ENCODE measurements around the gene PHTF2.
A peak's percentile ranks its signal among the peaks of the same experiment; 100 is the strongest.

PHTF2 gene

DNA sequence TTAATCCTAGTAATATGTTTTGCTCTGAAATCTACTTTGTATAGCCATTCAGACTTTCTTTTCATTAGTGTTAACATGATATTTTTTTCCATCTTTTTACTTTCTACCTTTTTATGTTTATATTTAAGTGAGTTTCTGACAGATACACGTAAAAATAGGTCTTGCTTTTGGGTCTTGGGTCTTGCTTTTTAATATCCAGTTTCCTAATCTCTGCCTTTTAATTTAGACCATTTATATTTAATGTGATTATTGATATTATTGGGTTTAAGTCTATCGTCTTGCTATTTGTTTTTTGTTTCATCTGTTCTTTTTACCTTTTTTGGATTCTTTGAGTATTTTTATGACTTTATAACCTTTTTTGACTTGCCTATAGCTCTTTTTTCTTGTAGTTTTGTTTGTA is 7.9 kb downstream of the PHTF2 start:
- H3K4me1 Mint-ChIP-seq: peaks cover 47% of the 10 kb centered on the region

DNA sequence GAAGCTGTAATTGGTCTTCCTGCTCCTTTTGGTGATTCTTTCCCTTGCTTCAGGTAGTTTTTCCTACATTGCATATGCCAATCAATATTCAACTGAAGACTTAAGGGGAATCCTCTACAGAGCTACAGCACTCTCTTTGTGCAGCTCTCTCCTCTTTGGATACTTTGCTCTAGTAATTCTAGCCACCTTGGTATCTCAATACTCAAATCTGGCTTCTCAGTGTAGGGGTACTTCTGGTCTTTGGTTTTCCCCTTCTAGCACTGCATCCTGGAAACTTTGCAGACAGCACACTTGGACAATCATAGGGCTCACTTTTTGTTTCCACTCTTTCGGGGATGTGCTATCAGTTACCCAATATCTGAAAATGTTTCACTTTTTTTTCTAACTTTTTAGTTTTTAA is 9.9 kb downstream of the PHTF2 start:
- Mint-ChIP-seq H3K36me3 (peaks cover 45% of the 10 kb centered on the region), H3K27me3 (no peaks in the 10 kb centered on the region), H3K4me3 (no peak overlapping the region), H3K4me1 (peaks cover 45% of the 10 kb centered on the region), H3K27ac (no peak overlapping the region), H3K9me3 (peaks cover 13% of the 10 kb centered on the region)
- peak; percentile 39 for ATAC-seq

More for the DNA sequence above, 7.9 kb downstream of the PHTF2 start:
- Mint-ChIP-seq H3K4me3 (no peak overlapping the region), H3K36me3 (peaks cover 45% of the 10 kb centered on the region), H3K27me3 (no peaks in the 10 kb centered on the region), H3K27ac (no peak overlapping the region), H3K9me3 (peaks cover 13% of the 10 kb centered on the region)
- no peak for ATAC-seq

DNA sequence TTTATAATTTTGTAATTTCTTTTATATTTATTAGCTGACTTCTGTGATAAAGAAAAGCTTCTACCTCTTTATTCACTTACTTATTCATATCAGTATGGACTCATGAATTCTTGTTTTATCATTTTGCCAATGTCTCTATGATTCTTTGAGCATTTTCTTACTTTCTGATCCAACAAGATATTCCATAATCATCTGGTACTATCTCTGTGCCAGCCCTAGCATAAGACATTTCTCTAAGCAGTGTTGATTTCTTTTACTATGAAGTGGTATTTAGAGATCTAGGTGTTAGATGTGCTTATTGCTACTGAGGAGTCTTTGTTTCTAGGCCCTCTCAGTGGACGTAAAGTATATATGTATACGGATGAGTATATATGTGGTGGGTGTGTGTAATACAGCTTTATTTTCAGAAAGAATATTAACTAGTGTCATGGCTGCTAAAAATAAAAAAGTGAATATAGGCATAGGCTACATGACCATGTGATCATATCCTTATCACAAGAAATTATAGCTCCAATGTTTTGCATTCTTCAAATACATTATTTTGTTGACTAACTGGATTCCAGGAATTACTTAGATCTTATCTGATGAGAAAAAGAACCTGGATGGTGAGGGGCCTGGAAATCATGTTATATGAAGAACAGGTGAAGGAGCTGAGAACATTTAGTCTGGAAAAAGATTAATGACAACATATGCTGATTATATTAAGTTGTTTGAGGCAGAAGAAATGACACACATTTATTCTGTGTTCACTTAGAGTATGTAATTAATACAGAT is 13.1 kb downstream of the PHTF2 start:
- ATAC-seq: no peak
- Mint-ChIP-seq H3K27ac (no peak overlapping the region), H3K4me3 (no peak overlapping the region), H3K36me3 (peaks cover 26% of the 10 kb centered on the region), H3K4me1 (peaks cover 46% of the 10 kb centered on the region), H3K9me3 (peaks cover 11% of the 10 kb centered on the region), H3K27me3 (no peaks in the 10 kb centered on the region)

DNA sequence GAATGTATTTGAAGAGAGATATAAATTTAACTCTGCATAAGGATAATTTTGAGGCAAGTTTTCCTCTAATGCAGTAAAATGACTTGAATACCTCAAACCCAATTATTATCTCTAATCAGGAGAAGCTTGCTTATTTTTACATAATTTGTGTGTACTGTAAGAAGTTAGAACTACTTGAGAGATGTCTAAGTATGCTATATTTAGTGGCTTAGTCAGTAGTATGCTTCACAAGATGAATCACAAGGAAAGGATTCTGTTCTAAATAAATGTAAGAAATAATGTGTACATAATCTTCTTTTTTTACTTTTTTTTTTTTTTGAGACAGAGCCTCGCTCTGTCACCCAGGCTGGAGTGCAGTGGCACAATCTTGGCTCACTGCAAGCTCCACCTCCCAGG is 13.7 kb downstream of the PHTF2 start:
- no peak overlapping the region for H3K4me3 Mint-ChIP-seq
- H3K4me1 Mint-ChIP-seq: peaks cover 52% of the 10 kb centered on the region
- no peak for ATAC-seq
- peak overlapping the region; percentile 26 for H3K27ac Mint-ChIP-seq
- H3K27me3 Mint-ChIP-seq: no peaks in the 10 kb centered on the region
- H3K9me3 Mint-ChIP-seq: peaks cover 14% of the 10 kb centered on the region
- H3K36me3 Mint-ChIP-seq: peaks cover 27% of the 10 kb centered on the region

DNA sequence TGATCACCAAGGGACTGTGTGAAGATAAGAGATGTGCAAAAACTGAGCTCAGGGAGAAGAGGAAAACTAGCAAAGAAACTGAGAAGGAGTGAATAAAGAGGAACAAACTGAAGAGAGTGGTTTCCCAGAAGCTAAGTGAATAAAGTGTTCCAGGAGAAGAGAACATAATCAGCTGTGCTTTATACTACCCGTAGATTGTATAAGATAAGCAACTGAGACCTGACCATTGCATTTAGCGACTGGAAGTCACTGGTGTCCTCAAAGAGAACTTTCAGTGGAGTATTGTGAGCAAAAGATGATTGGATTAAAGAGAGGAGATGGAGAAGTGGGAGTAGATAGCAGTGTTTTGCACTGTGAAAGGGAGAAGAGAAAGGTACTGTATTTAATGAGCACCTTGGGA is 14.6 kb downstream of the PHTF2 start:
- peaks cover 52% of the 10 kb centered on the region for H3K4me1 Mint-ChIP-seq
- ATAC-seq: no peak
- H3K27ac Mint-ChIP-seq: peak overlapping the region; percentile 26
- peaks cover 27% of the 10 kb centered on the region for H3K36me3 Mint-ChIP-seq
- no peaks in the 10 kb centered on the region for H3K27me3 Mint-ChIP-seq
- H3K4me3 Mint-ChIP-seq: peak overlapping the region; percentile 3
- peaks cover 12% of the 10 kb centered on the region for H3K9me3 Mint-ChIP-seq

DNA sequence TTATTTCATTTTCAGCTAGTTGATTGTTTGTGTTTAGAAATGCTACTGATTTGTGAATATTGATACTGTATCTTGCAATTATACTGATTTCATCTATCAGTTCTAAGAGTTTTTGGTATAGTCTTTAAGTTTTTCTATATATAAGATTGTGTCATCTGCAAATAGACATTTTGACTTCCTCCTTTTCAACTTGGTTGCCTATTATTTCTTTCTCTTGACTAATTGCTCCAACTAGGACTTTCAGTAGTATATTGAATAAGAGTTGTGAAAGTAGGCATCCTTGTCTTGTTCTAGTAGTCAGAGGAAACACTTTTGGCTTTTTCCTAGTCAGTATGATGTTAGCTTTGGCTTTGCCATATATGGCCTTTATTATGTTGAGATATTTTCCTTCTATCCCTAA is 20.4 kb downstream of the PHTF2 start:
- peaks cover 38% of the 10 kb centered on the region for H3K9me3 Mint-ChIP-seq
- no peak for ATAC-seq
- H3K27me3 Mint-ChIP-seq: no peaks in the 10 kb centered on the region
- no peak overlapping the region for H3K27ac Mint-ChIP-seq
- H3K4me1 Mint-ChIP-seq: peaks cover 62% of the 10 kb centered on the region
- no peak overlapping the region for H3K4me3 Mint-ChIP-seq
- H3K36me3 Mint-ChIP-seq: peaks cover 61% of the 10 kb centered on the region

DNA sequence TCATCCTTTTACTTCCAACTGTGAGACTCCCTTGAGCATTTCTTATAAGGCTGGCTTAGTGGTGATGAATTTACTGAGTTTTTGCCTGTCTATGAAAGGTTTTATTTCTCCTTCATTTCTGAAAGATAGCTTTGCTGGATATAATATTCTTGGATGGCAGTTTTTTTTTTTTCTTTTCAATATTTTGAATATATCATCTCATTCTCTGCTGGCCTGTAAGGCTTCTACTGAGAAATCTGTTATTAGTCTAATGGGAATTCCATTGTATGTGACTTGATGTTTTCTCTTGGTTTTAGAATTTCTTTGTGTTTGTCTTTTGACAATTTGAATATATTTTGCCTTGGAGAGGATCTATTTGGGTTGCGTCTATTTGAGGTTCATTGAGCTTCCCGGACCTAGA is 22.4 kb downstream of the PHTF2 start:
- ATAC-seq: no peak
- H3K9me3 Mint-ChIP-seq: peaks cover 45% of the 10 kb centered on the region
- no peaks in the 10 kb centered on the region for H3K27me3 Mint-ChIP-seq
- peaks cover 69% of the 10 kb centered on the region for H3K4me1 Mint-ChIP-seq
- H3K4me3 Mint-ChIP-seq: no peak overlapping the region
- H3K27ac Mint-ChIP-seq: peak overlapping the region; percentile 81
- peaks cover 75% of the 10 kb centered on the region for H3K36me3 Mint-ChIP-seq

DNA sequence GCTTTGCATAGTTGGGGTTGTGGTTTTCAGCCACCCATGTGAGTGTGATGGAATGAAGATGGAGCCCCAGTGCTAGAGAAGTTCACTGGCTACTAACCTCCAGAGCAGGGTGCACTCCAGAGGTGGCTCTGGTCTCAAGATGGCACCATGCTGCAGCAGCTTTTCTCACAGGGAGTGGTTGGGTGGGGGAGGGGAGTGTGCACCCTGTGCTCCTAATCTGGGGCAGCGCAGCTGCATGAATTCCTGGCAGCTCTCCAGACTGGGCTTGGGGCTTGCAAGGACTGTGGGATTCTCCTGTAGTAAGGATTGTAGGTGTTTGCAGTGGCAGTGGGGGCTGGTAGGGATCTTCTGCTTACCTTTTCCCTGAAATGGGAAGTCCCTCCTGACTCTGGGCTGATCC is 23.7 kb downstream of the PHTF2 start:
- Mint-ChIP-seq H3K27ac (peak overlapping the region; percentile 81), H3K36me3 (peaks cover 72% of the 10 kb centered on the region), H3K27me3 (no peaks in the 10 kb centered on the region), H3K4me1 (peaks cover 68% of the 10 kb centered on the region), H3K9me3 (peaks cover 43% of the 10 kb centered on the region), H3K4me3 (no peak overlapping the region)
- ATAC-seq: no peak

DNA sequence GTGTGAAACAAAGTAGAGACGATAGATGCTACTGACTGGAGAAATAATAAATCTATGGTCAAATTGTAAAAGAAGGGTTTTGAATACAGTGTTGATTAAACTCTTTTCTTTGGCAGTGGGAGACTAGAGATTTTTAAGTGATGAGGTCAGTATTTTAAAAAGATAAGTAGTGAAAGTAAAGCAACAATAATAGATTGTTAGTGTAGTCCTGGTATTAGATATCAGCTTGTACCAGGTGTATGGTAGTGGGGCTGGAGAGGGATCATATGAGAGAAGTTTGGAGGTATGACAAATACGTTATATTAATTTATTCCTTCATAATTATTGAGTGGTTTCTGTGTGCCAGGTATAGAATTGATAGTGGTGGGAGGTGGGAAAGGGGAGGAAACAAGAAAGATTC is 25.2 kb downstream of the PHTF2 start:
- peak overlapping the region; percentile 77 for H3K4me3 Mint-ChIP-seq
- H3K9me3 Mint-ChIP-seq: peaks cover 36% of the 10 kb centered on the region
- H3K27ac Mint-ChIP-seq: peak overlapping the region; percentile 82
- H3K36me3 Mint-ChIP-seq: peaks cover 57% of the 10 kb centered on the region
- peak; percentile 27 for ATAC-seq
- no peaks in the 10 kb centered on the region for H3K27me3 Mint-ChIP-seq
- peaks cover 69% of the 10 kb centered on the region for H3K4me1 Mint-ChIP-seq

DNA sequence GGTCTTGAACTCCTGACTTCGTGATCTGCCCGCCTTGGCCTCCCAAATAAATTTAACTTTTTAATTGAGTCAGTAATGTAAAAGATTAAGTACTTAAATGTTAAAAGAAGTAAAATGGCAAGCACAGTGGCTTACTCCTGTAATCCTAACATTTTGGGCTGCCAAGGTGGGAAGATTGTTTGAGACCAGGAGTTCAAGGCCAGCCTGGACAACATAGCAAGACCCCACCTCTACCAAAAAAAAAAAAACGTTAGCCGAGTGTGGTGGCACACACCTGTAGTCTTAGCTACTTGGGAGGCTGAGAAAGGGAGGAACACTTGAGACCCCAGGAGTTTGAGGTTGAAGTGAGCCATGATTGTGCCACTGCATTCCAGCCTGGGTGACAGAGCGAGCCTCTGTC is 26.1 kb downstream of the PHTF2 start:
- ATAC-seq: no peak
- H3K9me3 Mint-ChIP-seq: peaks cover 28% of the 10 kb centered on the region
- H3K36me3 Mint-ChIP-seq: peaks cover 48% of the 10 kb centered on the region
- no peaks in the 10 kb centered on the region for H3K27me3 Mint-ChIP-seq
- H3K27ac Mint-ChIP-seq: peak overlapping the region; percentile 82
- H3K4me1 Mint-ChIP-seq: peaks cover 63% of the 10 kb centered on the region
- no peak overlapping the region for H3K4me3 Mint-ChIP-seq

DNA sequence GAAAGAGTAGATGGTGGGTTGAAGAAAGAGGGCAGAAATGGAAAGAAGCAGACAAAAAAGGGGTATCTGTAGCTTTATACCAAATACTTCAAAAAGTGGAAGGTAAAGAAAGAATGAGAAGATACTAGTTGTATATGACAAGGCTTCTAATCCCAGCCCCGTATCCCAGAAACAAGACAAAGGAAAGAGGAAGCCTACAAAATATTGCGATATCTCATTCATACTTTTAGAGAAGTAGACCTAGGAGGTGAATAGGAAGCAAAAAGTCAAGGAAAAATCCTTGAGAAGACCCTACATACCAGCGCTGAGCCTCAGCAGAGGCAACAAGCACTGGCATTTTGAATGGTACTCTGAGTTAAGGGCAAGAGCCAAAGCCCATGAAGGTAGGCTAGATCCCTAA is 26.6 kb downstream of the PHTF2 start:
- no peak for ATAC-seq
- H3K36me3 Mint-ChIP-seq: peaks cover 44% of the 10 kb centered on the region
- H3K9me3 Mint-ChIP-seq: peaks cover 26% of the 10 kb centered on the region
- H3K4me3 Mint-ChIP-seq: no peak overlapping the region
- H3K27ac Mint-ChIP-seq: peak overlapping the region; percentile 82
- peaks cover 67% of the 10 kb centered on the region for H3K4me1 Mint-ChIP-seq
- H3K27me3 Mint-ChIP-seq: no peaks in the 10 kb centered on the region

DNA sequence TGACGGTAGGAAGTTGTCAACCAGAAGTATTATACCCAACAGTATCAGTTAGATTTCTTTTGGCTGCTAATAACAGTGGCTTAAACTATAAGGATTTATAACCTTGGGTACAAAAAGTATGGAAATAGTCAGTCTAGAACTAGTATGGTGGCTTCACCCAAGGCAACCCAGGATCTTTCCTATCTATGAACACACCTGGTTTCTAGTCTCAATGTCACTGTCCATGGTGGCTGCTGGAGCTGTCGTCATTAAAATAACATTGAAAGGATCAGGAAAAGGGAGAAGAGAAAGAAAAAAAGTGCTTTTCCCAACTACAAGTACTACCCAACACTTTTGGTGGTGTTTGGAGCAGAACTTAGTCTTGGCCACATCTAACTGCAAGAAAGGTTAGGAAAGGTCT is 27.7 kb downstream of the PHTF2 start:
- Mint-ChIP-seq H3K36me3 (peaks cover 32% of the 10 kb centered on the region), H3K27me3 (no peaks in the 10 kb centered on the region), H3K4me3 (no peak overlapping the region), H3K27ac (peak overlapping the region; percentile 47), H3K4me1 (peaks cover 71% of the 10 kb centered on the region), H3K9me3 (peaks cover 20% of the 10 kb centered on the region)
- ATAC-seq: no peak

DNA sequence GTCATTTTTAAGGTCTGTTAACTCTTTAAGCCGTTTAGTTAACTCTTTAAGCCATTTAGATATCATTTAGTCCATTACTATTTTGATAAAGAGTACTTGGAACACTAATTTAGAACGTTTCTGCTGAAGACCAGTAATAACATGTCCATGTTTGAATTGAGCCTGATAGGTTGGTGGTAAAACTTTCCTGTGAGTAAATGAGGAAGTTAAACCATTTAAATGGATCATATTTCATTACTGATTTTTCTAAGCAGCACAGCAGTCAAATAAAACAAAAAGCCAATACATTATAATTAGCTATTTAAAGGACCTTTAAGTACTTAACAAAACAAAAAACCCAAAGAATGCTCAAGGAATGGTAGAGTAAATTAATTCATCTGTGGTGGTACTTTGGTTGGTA is 29.4 kb downstream of the PHTF2 start:
- Mint-ChIP-seq H3K9me3 (peaks cover 11% of the 10 kb centered on the region), H3K27me3 (no peaks in the 10 kb centered on the region), H3K4me3 (no peak overlapping the region), H3K27ac (peak overlapping the region; percentile 47), H3K36me3 (peaks cover 22% of the 10 kb centered on the region), H3K4me1 (peaks cover 67% of the 10 kb centered on the region)
- ATAC-seq: no peak

DNA sequence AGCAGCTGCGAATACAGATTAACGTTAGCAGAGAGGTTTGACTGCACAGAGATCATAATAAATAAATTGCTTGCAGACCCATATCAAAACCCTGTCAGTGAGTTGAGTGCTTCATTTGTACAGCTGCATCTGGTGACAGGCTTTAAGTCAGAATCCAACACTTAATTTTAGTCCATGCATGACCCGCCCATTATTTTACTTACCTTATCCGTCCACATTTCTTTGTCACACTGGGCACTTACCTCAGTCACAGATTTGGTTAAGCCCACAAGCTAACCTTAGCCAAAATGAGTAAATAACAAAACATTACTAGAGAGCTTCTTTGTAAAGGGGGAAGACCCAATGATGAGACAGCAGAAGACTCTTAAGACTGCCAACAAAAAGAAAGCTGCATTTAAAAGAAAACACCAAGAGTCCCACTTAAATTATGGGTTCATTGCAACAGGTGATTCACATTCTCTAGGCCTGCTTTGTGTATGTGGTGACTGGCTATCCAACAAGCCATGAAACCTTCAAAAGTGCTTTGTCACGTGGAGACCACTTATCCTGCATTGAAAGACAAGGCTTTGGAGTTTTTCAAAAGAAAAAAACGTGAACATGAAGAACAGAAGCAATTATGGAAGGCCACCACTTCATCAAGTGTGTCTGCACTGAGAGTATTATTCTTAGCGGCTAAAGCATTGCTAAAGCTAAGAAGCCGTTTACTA is 32.2 kb downstream of the PHTF2 start:
- peak; percentile 25 for ATAC-seq
- H3K9me3 Mint-ChIP-seq: peaks cover 5% of the 10 kb centered on the region
- peaks cover 10% of the 10 kb centered on the region for H3K36me3 Mint-ChIP-seq
- no peak overlapping the region for H3K4me3 Mint-ChIP-seq
- H3K4me1 Mint-ChIP-seq: peaks cover 65% of the 10 kb centered on the region
- no peaks in the 10 kb centered on the region for H3K27me3 Mint-ChIP-seq
- peak overlapping the region; percentile 72 for H3K27ac Mint-ChIP-seq

DNA sequence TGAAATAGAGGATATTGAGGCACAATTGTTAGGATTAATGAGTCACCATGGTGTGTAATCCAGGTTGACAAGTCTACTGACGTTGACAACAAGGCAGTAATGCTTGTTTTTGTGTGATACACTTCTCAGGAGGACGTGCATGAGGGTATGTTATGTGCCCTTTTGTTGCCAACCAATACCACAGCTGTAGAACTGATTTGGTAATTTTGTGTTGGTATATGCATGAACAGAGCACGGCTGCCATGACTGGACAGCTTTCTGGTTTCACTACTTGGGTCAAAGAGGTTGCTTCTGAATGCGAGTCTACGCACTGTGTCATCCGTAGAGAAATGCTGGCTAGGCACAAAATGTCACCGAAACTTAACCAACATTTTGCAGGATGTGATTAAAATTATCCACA is 32.9 kb downstream of the PHTF2 start:
- Mint-ChIP-seq H3K27ac (peak overlapping the region; percentile 72), H3K36me3 (peaks cover 11% of the 10 kb centered on the region), H3K9me3 (peaks cover 3% of the 10 kb centered on the region), H3K4me3 (no peak overlapping the region), H3K27me3 (no peaks in the 10 kb centered on the region), H3K4me1 (peaks cover 61% of the 10 kb centered on the region)
- peak; percentile 45 for ATAC-seq

DNA sequence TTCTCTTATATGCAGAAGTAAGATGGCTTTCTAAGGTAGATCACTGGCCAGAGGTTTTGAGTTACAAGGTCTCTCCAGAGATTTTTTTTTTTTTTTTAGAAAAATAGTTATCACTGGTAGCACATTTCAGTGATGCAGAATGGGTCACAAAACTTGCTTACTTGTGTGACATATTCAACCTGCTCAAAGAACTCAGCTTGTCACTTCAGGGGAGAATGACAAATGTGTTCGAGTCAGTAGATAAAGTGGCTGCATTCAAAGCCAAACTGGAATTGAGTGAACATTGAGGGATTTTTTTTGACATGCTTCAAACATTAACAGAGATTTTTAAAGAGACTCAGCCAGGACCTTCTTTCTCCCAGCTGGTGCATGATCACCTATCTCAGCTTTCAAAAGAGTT is 33.4 kb downstream of the PHTF2 start:
- Mint-ChIP-seq H3K27me3 (no peaks in the 10 kb centered on the region), H3K27ac (peak overlapping the region; percentile 72), H3K4me1 (peaks cover 56% of the 10 kb centered on the region), H3K9me3 (no peaks in the 10 kb centered on the region), H3K4me3 (no peak overlapping the region), H3K36me3 (peaks cover 9% of the 10 kb centered on the region)
- ATAC-seq: no peak
